K562 (cell line): ENCODE measurements around the gene MAGI1. TPM values are rescaled to one million over a fixed set of nuclear protein-coding genes. Genes with fewer than 3 reads are reported as not detected.

Experiments used
- ATAC-seq: fragments of 200-7000 bp; cut with Tn5 transposase; 3 replicates; pipeline ENCODE4 v1.9.1; 2020; ENCODE audit warnings: moderate library complexity
- BruUV-seq: library from RNA; stranded (reverse); fragments of 400-500 nt; replicated peaks from 2 replicates; lab custom pipeline; 2021; lab: Mats Ljungman, UMichigan
- CTCF ChIA-PET: fragments of 300-600 bp; formaldehyde crosslinking; extraction: SDS; loops from one replicate; lab custom pipeline; 2021; ENCODE audit warnings: low intra/inter-chr PET ratio; lab: Yijun Ruan, JAX
- POLR2A ChIA-PET: fragments of 300-600, 350-650 bp; sonication (Branson Sonifier 250); formaldehyde crosslinking; extraction: SDS; loops from one replicate; lab custom pipeline; 2021; ENCODE audit warnings: antibody characterized with exemption, inconsistent platforms; lab: Yijun Ruan, JAX
- DNase-seq, 4 experiments: peaks; one replicate each; pipeline versions ENCODE4 v3.0.0 to v3.0.0-alpha.2; 2011 to 2018; ENCODE audit warnings: low spot score in 3 of 4, mixed read lengths in 3 of 4; ENCODE audit errors: extremely low read depth in 1 of 4
- FAIRE-seq: peaks from 2 replicates; lab custom pipeline; 2011; peaks lifted over from hg19 to GRCh38; lab: Jason Lieb, UNC
- H2AFZ ChIP-seq: 2 replicates; pipeline ENCODE4 v1.6.0; 2011; ENCODE audit warnings: low read depth, low read length, control low read depth, inconsistent platforms
- H3K27ac ChIP-seq: fragments of 200-600 bp; 3 replicates; pipeline ENCODE4 v1.8.0; 2011; ENCODE audit warnings: low read depth, mild to moderate bottlenecking, control low read depth, inconsistent platforms, low read length, moderate library complexity, mixed read lengths; ENCODE audit errors: extremely low read depth
- H3K27me3 ChIP-seq, 2 experiments: fragments of 300-600 bp in 1 of 2; 2 replicates in 1 of 2; 3 replicates in 1 of 2; pipeline versions ENCODE4 v1.6.0 to v1.8.0; 2011; ENCODE audit warnings: inconsistent platforms in 2 of 2, low read length in 2 of 2, mild to moderate bottlenecking in 1 of 2, mixed read lengths in 1 of 2, moderate library complexity in 1 of 2; ENCODE audit not compliant: control insufficient read depth in 2 of 2, insufficient read depth in 2 of 2
- H3K36me3 ChIP-seq: fragments of 300-600 bp; 3 replicates; pipeline ENCODE4 v1.8.0; 2011; ENCODE audit warnings: mild to moderate bottlenecking, low read length, inconsistent platforms; ENCODE audit not compliant: control insufficient read depth, insufficient read depth
- H3K4me1 ChIP-seq, 2 experiments: fragments of 200-600 bp in 1 of 2; replicated peaks in 1 of 2; 2 replicates in 1 of 2; 3 replicates in 1 of 2; pipeline versions ENCODE4 v1.5.1 to v1.8.0; 2011; ENCODE audit warnings: inconsistent platforms in 2 of 2, low read length in 2 of 2, mild to moderate bottlenecking in 1 of 2, mixed read lengths in 1 of 2, moderate library complexity in 1 of 2; ENCODE audit not compliant: control insufficient read depth in 2 of 2, insufficient read depth in 2 of 2
- H3K4me2 ChIP-seq: 2 replicates; pipeline ENCODE4 v1.6.1; 2011; ENCODE audit warnings: low read length, control low read depth, inconsistent platforms, mixed read lengths; ENCODE audit not compliant: insufficient read depth
- H3K4me3 ChIP-seq: fragments of 200-600 bp; sonication (generic), shearing (Covaris generic); 2 replicates; pipeline ENCODE4 v1.5.1; 2016; ENCODE audit warnings: control low read depth, inconsistent platforms
- H3K79me2 ChIP-seq: fragments of 200-600 bp; 3 replicates; pipeline ENCODE4 v1.8.0; 2011; ENCODE audit warnings: low read length, inconsistent platforms; ENCODE audit not compliant: control insufficient read depth, insufficient read depth
- H3K9ac ChIP-seq, 2 experiments: 2 replicates each; pipeline versions ENCODE4 v1.6.0 to v1.6.1; 2011; ENCODE audit warnings: low read depth in 2 of 2, low read length in 2 of 2, control low read depth in 1 of 2, inconsistent platforms in 1 of 2, mild to moderate bottlenecking in 1 of 2, mixed read lengths in 1 of 2; ENCODE audit not compliant: insufficient read depth in 1 of 2
- H3K9me1 ChIP-seq: one replicate; pipeline ENCODE4 v1.6.0; 2011; ENCODE audit warnings: inconsistent platforms, mild to moderate bottlenecking, low read length, moderate library complexity; ENCODE audit not compliant: control insufficient read depth, insufficient read depth
- H3K9me3 ChIP-seq: replicated peaks from 2 replicates; pipeline ENCODE4 v1.5.1; 2011; ENCODE audit warnings: low read depth, low read length, inconsistent platforms; ENCODE audit not compliant: control insufficient read depth, insufficient read depth
- H4K20me1 ChIP-seq: replicated peaks from 2 replicates; pipeline ENCODE4 v1.6.1; 2011; ENCODE audit warnings: low read length, inconsistent platforms, mixed read lengths; ENCODE audit not compliant: control insufficient read depth, insufficient read depth
- EP300 ChIP-seq: IDR thresholded peaks from 2 replicates; pipeline ENCODE4 v1.6.1; 2012; ENCODE audit warnings: low read length, improper control_type of control experiment
- HNRNPL ChIP-seq: fragments of 200-400 bp; formaldehyde crosslinking; IDR thresholded peaks from 2 replicates; pipeline ENCODE4 v1.6.1; 2017; ENCODE audit warnings: low read depth, mild to moderate bottlenecking, low read length
- KDM1A ChIP-seq, 2 experiments: fragments of 450-650 bp; IDR thresholded peaks; 2 replicates each; pipeline ENCODE4 v1.6.1; 2016; ENCODE audit warnings: mild to moderate bottlenecking in 2 of 2
- NFIC ChIP-seq: fragments of 450-650 bp; IDR thresholded peaks from 2 replicates; pipeline ENCODE4 v1.6.1; 2017; ENCODE audit warnings: mild to moderate bottlenecking, inconsistent platforms
- PYGO2 ChIP-seq: fragments of 450-650 bp; IDR thresholded peaks from 2 replicates; pipeline ENCODE4 v1.6.1; 2016; ENCODE audit warnings: mild to moderate bottlenecking, missing genetic modification characterization, moderate library complexity, missing compliant biosample characterization
- RBM39 ChIP-seq: fragments of 200-400 bp; formaldehyde crosslinking; optimal IDR thresholded peaks from 2 replicates; pipeline ENCODE3; 2018; ENCODE audit warnings: low read depth, low read length
- RCOR1 ChIP-seq, 2 experiments: IDR thresholded peaks; 2 replicates each; pipeline ENCODE4 v1.6.1; 2012; ENCODE audit warnings: low read depth in 2 of 2, low read length in 2 of 2, borderline replicate concordance in 1 of 2, improper control_type of control experiment in 1 of 2
- U2AF1 ChIP-seq: fragments of 200-400 bp; formaldehyde crosslinking; optimal IDR thresholded peaks from 2 replicates; pipeline ENCODE3; 2017; ENCODE audit warnings: mild to moderate bottlenecking, low read depth, low read length, moderate library complexity
- ZBTB17 ChIP-seq: fragments of 450-650 bp; formaldehyde crosslinking; IDR thresholded peaks from 2 replicates; pipeline ENCODE4 v1.4.0; 2020; ENCODE audit warnings: mild to moderate bottlenecking
- ZEB2 ChIP-seq: fragments of 450-650 bp; IDR thresholded peaks from 2 replicates; pipeline ENCODE4 v1.6.1; 2016
- WGBS: fragments of 100-300 bp; shearing (Covaris generic); methylation state at CpG from one replicate; pipeline ENCODE4 v1.1.6; 2016; ENCODE audit warnings: low coverage, mixed read lengths; ENCODE audit not compliant: insufficient coverage; ENCODE audit errors: missing lambda C conversion rate; 5-methylcytosine and 5-hydroxymethylcytosine counted together
- in situ Hi-C: fragments of 300-500 bp; cut with MboI; formaldehyde crosslinking; loops from 4 replicates; pipeline ENCODE4 v1.15.0; 2018; ENCODE audit warnings: inconsistent platforms, mixed read lengths
- intact Hi-C: fragments of 100-400 bp; cut with micrococcal nuclease; formaldehyde crosslinking; loops from 2 replicates; pipeline ENCODE4 v1.14.2; 2022
- polyA plus RNA-seq, 8 experiments: library from polyadenylated mRNA; depleted of rRNA in 4 of 8; stranded (reverse) in 5 of 8; unstranded in 3 of 8; fragments of >200 nt; fragmentation: Nextera tagmentation in 2 of 8; fragmentation: Illumina TruSeq in 1 of 8; extraction: Ambion mirVana in 2 of 8; extraction: Trizol in 1 of 8; gene quantifications; 2 replicates each; pipeline versions ENCODE4 v1.2.1 to v1.2.3, GENCODE V29; 2011 to 2014; ENCODE audit warnings: inconsistent platforms in 1 of 8, missing spikeins in 1 of 8
- total RNA-seq, 7 experiments: library from RNA; depleted of rRNA in 6 of 7; stranded (reverse); fragments of >200 nt in 6 of 7; fragmentation: Illumina TruSeq in 2 of 7; extraction: Trizol in 2 of 7; gene quantifications; 2 replicates each; pipeline versions ENCODE4 v1.2.1 to v1.2.3, GENCODE V29; 2011 to 2021; ENCODE audit warnings: low replicate concordance in 1 of 7
- TF ChIP-seq, protein P1 (sequence below): fragments of 200-800 bp; sonication (Bioruptor generic); IDR thresholded peaks from 2 replicates; pipeline ENCODE4 v1.6.1; 2016; ENCODE audit warnings: missing genetic modification characterization, missing compliant biosample characterization
- TF ChIP-seq, protein P2 (sequence below), 2 experiments: IDR thresholded peaks; 2 replicates each; pipeline ENCODE4 v1.6.1; 2011; ENCODE audit warnings: borderline replicate concordance in 1 of 2, control low read depth in 1 of 2, low read depth in 1 of 2, low read length in 1 of 2, mild to moderate bottlenecking in 1 of 2, mixed read lengths in 1 of 2, moderate library complexity in 1 of 2; ENCODE audit not compliant: insufficient read depth in 1 of 2, insufficient read length in 1 of 2, poor library complexity in 1 of 2, severe bottlenecking in 1 of 2; ENCODE audit errors: extremely low read depth in 1 of 2
- TF ChIP-seq, protein P3 (sequence below): sonication (generic); IDR thresholded peaks from 2 replicates; pipeline ENCODE4 v1.6.1; 2016

Gene MAGI1
- total and polyA plus RNA-seq, 9 of the 15 experiments (the other 6 are each of a cell fraction or from before 2014, with no cell fraction given), result 7.8 to 59.4 (median 43.2) TPM

DNA sequence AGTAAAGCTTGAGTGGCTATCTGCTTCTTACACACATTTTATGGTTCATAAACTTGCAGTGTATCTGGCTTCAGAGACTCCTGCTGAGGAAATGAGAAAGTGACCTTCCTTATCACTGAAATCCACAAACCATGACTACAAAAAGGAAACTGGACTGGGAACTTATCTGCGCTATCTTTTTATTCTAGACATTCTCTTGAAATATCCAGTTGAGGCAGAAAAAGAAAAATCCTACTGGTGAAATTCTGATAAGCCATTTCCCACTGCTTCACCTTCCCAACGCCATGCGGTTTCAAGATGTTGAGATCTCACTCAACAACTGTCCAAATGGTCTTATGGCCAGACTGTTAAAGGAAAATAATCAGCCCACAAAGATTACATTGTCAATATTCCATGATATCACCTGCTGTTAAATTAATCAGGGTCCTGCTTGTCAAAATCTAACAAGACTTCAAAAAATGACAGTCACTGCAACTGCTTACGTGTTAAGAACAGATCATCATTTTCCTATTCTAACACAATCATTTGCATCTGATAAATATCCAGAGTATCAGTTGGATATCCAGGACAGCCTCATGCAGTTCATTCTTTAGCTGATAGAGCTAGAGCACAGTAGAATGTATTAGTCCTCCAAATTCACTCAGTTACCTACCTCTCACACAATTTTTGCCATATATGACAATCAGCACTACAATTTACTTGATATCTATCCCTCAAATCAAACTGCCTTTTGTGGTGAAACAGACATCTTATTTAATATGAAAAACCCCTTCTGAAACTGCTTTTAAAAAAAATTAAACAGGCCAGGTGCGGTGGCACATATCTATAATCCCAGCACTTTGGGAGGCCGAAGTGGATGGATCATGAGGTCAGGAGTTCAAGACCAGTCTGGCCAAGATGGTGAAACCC lies 538.1 kb downstream of the MAGI1 start:
- CTCF ChIA-PET, result no interaction called here
- peak; percentile 92 for FAIRE-seq
- POLR2A ChIA-PET, result interaction anchor here (0.5 to 0.9 kb wide), 3 partner anchors 32 to 388 kb away, joined by 3 to 4 read pairs (median 3); no protein-coding TSS in a partner anchor
- whole genome bisulfite sequencing, result 3% methylated on average over 6 of the region's 6 CpGs
- in situ Hi-C loops (no loop called here), intact Hi-C loops (loop anchor here (2.0 to 10.0 kb wide), 3 partner anchors 32 to 90 kb away; no protein-coding TSS in a partner anchor)
- no TSS peak for BruUV-seq
- H3K9ac ChIP-seq, result no peak overlapping the region
- no peak overlapping the region for H3K4me3 ChIP-seq
- H4K20me1 ChIP-seq, result no peaks in the 10 kb centered on the region
- H3K9me3 ChIP-seq, result no peaks in the 10 kb centered on the region
- H3K27me3 ChIP-seq, result no peaks in the 10 kb centered on the region
- peaks cover 10% of the 10 kb centered on the region; the same call in 2 of the 3 replicates for H3K36me3 ChIP-seq
- H3K9me1 ChIP-seq, result no peaks in the 10 kb centered on the region
- peak; percentile 56 to 86 (median 67) for DNase-seq
- ATAC-seq, result peak; percentile 82
- H3K79me2 ChIP-seq, result peaks cover 79% of the 10 kb centered on the region
- peak overlapping the region; percentile 1; the same call in 1 of the 2 replicates for H3K4me2 ChIP-seq
- H3K4me1 ChIP-seq, result peaks cover 0 to 37% of the 10 kb centered on the region in 2 experiments; a peak in 3 of 5 replicates
- H3K27ac ChIP-seq, result peak overlapping the region; percentile 73
- no peak overlapping the region for H2AFZ ChIP-seq
- TF ChIP-seq, protein P1, sequence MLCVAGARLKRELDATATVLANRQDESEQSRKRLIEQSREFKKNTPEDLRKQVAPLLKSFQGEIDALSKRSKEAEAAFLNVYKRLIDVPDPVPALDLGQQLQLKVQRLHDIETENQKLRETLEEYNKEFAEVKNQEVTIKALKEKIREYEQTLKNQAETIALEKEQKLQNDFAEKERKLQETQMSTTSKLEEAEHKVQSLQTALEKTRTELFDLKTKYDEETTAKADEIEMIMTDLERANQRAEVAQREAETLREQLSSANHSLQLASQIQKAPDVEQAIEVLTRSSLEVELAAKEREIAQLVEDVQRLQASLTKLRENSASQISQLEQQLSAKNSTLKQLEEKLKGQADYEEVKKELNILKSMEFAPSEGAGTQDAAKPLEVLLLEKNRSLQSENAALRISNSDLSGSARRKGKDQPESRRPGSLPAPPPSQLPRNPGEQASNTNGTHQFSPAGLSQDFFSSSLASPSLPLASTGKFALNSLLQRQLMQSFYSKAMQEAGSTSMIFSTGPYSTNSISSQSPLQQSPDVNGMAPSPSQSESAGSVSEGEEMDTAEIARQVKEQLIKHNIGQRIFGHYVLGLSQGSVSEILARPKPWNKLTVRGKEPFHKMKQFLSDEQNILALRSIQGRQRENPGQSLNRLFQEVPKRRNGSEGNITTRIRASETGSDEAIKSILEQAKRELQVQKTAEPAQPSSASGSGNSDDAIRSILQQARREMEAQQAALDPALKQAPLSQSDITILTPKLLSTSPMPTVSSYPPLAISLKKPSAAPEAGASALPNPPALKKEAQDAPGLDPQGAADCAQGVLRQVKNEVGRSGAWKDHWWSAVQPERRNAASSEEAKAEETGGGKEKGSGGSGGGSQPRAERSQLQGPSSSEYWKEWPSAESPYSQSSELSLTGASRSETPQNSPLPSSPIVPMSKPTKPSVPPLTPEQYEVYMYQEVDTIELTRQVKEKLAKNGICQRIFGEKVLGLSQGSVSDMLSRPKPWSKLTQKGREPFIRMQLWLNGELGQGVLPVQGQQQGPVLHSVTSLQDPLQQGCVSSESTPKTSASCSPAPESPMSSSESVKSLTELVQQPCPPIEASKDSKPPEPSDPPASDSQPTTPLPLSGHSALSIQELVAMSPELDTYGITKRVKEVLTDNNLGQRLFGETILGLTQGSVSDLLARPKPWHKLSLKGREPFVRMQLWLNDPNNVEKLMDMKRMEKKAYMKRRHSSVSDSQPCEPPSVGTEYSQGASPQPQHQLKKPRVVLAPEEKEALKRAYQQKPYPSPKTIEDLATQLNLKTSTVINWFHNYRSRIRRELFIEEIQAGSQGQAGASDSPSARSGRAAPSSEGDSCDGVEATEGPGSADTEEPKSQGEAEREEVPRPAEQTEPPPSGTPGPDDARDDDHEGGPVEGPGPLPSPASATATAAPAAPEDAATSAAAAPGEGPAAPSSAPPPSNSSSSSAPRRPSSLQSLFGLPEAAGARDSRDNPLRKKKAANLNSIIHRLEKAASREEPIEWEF (CRISPR knock-in tag), result no peak
- TF ChIP-seq, protein P2, sequence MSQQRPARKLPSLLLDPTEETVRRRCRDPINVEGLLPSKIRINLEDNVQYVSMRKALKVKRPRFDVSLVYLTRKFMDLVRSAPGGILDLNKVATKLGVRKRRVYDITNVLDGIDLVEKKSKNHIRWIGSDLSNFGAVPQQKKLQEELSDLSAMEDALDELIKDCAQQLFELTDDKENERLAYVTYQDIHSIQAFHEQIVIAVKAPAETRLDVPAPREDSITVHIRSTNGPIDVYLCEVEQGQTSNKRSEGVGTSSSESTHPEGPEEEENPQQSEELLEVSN (IDR thresholded peaks at IDR 0.05; ENCODE audit: borderline replicate concordance in 1 of 2, extremely low read depth in 1 of 2, insufficient read depth in 1 of 2, insufficient read length in 1 of 2, low read depth in 1 of 2, low read length in 1 of 2, poor library complexity in 1 of 2, severe bottlenecking in 1 of 2), result no peak
- TF ChIP-seq NFIC (peak; percentile 85), RBM39 (no peak), RCOR1 (IDR thresholded peaks at IDR 0.05; ENCODE audit: borderline replicate concordance in 1 of 2, low read depth in 2 of 2, low read length in 2 of 2) (peak; percentile 30 to 66; a peak in 3 of 4 replicates), EP300 (peak; percentile 91), PYGO2 (tag) (no peak), U2AF1 (no peak), ZBTB17 (no peak), ZEB2 (peak; percentile 47; the same call in 1 of the 2 replicates), HNRNPL (no peak), KDM1A (IDR thresholded peaks at IDR 0.05) (peak; percentile 78 to 85)
- TF ChIP-seq, protein P3, sequence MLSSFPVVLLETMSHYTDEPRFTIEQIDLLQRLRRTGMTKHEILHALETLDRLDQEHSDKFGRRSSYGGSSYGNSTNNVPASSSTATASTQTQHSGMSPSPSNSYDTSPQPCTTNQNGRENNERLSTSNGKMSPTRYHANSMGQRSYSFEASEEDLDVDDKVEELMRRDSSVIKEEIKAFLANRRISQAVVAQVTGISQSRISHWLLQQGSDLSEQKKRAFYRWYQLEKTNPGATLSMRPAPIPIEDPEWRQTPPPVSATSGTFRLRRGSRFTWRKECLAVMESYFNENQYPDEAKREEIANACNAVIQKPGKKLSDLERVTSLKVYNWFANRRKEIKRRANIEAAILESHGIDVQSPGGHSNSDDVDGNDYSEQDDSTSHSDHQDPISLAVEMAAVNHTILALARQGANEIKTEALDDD, result peak; percentile 52; the same call in 1 of the 2 replicates
